ENCODE data around the gene MRTFA.
"Not testable (repeated sequence)": the region's sequence is repeated elsewhere in the genome, so short reads cannot be mapped to it uniquely, and the experiment has no call there.

GRCh38 chr22:40508046-40508445, 128.5 kb downstream of the MRTFA start:
- not testable (repeated sequence) for TF ChIP-seq EZH2phosphoT487 (IDR thresholded peaks at IDR 0.05; ENCODE audit: borderline replicate concordance, low read depth, low read length); CTCF (conservative IDR thresholded peaks at IDR 0.05; ENCODE audit: low read length)
